Measurements from ENCODE around the gene RAPGEF1.

Gene RAPGEF1

DNA sequence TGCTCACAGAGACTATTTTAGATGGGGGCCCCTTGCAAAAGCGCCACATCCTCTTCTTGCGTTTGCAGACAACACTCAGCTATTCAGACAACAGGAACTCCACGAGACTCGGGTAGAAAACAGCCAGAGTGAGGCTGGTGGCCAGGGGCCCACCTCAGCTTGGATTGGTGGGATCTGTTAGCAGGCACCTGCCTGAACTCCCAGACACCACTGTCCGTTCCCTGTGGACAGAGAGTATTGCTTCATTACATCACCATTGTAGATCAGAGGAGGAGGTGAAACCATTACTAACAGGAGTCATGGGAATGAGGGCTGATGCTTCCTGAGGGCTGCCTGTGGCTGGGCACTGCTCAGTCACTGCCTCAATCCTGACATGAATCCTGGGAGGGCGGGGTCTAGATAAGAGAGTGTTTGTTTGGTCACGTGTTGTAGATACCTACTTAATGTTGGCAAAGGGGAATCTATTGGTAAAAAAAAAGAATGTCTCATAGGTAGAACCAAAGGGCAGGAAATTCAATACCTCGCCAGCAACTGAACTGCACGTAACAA lies 4.4 kb upstream of the RAPGEF1 start:
- TF ChIP-seq, protein P1, sequence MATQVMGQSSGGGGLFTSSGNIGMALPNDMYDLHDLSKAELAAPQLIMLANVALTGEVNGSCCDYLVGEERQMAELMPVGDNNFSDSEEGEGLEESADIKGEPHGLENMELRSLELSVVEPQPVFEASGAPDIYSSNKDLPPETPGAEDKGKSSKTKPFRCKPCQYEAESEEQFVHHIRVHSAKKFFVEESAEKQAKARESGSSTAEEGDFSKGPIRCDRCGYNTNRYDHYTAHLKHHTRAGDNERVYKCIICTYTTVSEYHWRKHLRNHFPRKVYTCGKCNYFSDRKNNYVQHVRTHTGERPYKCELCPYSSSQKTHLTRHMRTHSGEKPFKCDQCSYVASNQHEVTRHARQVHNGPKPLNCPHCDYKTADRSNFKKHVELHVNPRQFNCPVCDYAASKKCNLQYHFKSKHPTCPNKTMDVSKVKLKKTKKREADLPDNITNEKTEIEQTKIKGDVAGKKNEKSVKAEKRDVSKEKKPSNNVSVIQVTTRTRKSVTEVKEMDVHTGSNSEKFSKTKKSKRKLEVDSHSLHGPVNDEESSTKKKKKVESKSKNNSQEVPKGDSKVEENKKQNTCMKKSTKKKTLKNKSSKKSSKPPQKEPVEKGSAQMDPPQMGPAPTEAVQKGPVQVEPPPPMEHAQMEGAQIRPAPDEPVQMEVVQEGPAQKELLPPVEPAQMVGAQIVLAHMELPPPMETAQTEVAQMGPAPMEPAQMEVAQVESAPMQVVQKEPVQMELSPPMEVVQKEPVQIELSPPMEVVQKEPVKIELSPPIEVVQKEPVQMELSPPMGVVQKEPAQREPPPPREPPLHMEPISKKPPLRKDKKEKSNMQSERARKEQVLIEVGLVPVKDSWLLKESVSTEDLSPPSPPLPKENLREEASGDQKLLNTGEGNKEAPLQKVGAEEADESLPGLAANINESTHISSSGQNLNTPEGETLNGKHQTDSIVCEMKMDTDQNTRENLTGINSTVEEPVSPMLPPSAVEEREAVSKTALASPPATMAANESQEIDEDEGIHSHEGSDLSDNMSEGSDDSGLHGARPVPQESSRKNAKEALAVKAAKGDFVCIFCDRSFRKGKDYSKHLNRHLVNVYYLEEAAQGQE (IDR thresholded peaks at IDR 0.05; ENCODE audit: insufficient read depth in 1 of 2, low read depth in 2 of 2, low read length in 2 of 2), result no peak
- TF ChIP-seq POLR2AphosphoS5 (IDR thresholded peaks at IDR 0.05; ENCODE audit: low read depth, low read length), result no peak
- TF ChIP-seq FOXP2 (optimal IDR thresholded peaks at IDR 0.05; ENCODE audit: borderline replicate concordance, extremely low read depth, extremely low read length, insufficient read depth), result no peak
- no peak for TF ChIP-seq TAF1 (IDR thresholded peaks at IDR 0.05; ENCODE audit: borderline replicate concordance, insufficient read depth, low read length)
- TF ChIP-seq SIN3A (IDR thresholded peaks at IDR 0.05; ENCODE audit: borderline replicate concordance, insufficient read depth, low read length), result no peak

GRCh38 chr9:131743501-131743900 lies 3.6 kb upstream of the RAPGEF1 start:
- TF ChIP-seq, protein P1 (IDR thresholded peaks at IDR 0.05; ENCODE audit: insufficient read depth in 1 of 2, low read depth in 2 of 2, low read length in 2 of 2), result no peak
- TF ChIP-seq TAF1 (IDR thresholded peaks at IDR 0.05; ENCODE audit: borderline replicate concordance, insufficient read depth, low read length) (no peak), FOXP2 (optimal IDR thresholded peaks at IDR 0.05; ENCODE audit: borderline replicate concordance, extremely low read depth, extremely low read length, insufficient read depth) (no peak), SIN3A (IDR thresholded peaks at IDR 0.05; ENCODE audit: borderline replicate concordance, insufficient read depth, low read length) (no peak), POLR2AphosphoS5 (IDR thresholded peaks at IDR 0.05; ENCODE audit: low read depth, low read length) (no peak)

DNA sequence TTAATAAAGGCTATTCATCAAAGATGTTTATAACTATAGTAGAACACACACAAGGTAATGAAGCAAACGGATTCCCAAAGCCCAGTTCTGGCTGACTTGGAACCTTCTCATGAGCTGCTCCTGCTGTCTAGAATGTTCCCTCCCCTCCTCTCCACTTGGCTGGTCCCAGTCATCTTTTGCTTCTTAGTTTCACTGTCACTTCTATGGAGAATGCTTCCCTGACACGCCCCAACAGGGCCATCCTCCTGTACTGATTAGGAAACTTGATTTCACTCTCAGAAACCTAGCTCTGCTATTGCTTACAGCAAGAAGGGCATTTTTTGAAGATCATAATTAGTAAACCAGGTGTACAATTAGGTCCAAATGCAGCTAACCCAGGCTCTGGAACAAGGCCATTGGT lies 3.2 kb upstream of the RAPGEF1 start:
- TF ChIP-seq SIN3A (IDR thresholded peaks at IDR 0.05; ENCODE audit: borderline replicate concordance, insufficient read depth, low read length), result no peak
- no peak for TF ChIP-seq POLR2AphosphoS5 (IDR thresholded peaks at IDR 0.05; ENCODE audit: low read depth, low read length)
- no peak for TF ChIP-seq TAF1 (IDR thresholded peaks at IDR 0.05; ENCODE audit: borderline replicate concordance, insufficient read depth, low read length)

DNA sequence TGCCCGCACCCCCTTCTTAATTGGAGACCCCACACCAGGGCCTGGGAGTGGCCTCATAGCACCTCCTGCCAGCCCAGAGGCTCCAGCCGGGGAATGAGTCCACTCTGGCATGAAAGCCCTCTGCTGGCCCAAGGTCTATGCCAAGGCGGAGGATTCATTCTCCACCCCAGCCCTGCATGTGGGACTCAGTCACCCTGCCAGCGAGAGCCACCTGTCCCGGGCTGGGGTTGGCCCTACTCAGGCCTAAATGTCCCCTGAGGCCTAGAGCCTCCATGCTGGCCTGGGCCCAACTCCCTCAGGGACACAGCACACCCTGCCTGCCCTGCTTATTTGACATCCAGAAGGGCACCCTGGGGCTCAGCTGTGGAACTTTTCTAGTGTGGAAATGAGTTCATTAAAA lies 1.0 kb upstream of the RAPGEF1 start:
- TF ChIP-seq FOXP2 (optimal IDR thresholded peaks at IDR 0.05; ENCODE audit: borderline replicate concordance, extremely low read depth, extremely low read length, insufficient read depth) (no peak), TAF1 (IDR thresholded peaks at IDR 0.05; ENCODE audit: borderline replicate concordance, insufficient read depth, low read length) (no peak), SIN3A (IDR thresholded peaks at IDR 0.05; ENCODE audit: borderline replicate concordance, insufficient read depth, low read length) (no peak), POLR2AphosphoS5 (IDR thresholded peaks at IDR 0.05; ENCODE audit: low read depth, low read length) (no peak)
- TF ChIP-seq, protein P1 (IDR thresholded peaks at IDR 0.05; ENCODE audit: insufficient read depth in 1 of 2, low read depth in 2 of 2, low read length in 2 of 2), result no peak

- TF ChIP-seq FOXP2 (optimal IDR thresholded peaks at IDR 0.05; ENCODE audit: borderline replicate concordance, extremely low read depth, extremely low read length, insufficient read depth) (no peak), TAF1 (IDR thresholded peaks at IDR 0.05; ENCODE audit: borderline replicate concordance, insufficient read depth, low read length) (no peak), POLR2AphosphoS5 (IDR thresholded peaks at IDR 0.05; ENCODE audit: low read depth, low read length) (no peak), SIN3A (IDR thresholded peaks at IDR 0.05; ENCODE audit: borderline replicate concordance, insufficient read depth, low read length) (no peak)
- TF ChIP-seq, protein P1 (IDR thresholded peaks at IDR 0.05; ENCODE audit: insufficient read depth in 1 of 2, low read depth in 2 of 2, low read length in 2 of 2), result no peak
These were observed 530 bp downstream of the RAPGEF1 start for GRCh38 chr9:131739133-131739958.
